A549 (cell line): ENCODE measurements around the gene PNKP. TPM values are rescaled to one million over a fixed set of nuclear protein-coding genes. Genes with fewer than 3 reads are reported as not detected.
A peak's percentile ranks its signal among the peaks of the same experiment; 100 is the strongest.

Source experiments
- ATAC-seq, 2 experiments: fragments of 200-7000 bp in 1 of 2; fragments of >200 bp in 1 of 2; cut with Nextera tagmentation in 1 of 2; cut with Tn5 transposase in 1 of 2; 3 replicates each; pipeline versions ENCODE4 v1.8.0 to v1.9.1; 2018 to 2020; ENCODE audit warnings: mild to moderate bottlenecking in 1 of 2, moderate library complexity in 1 of 2
- CTCF ChIA-PET: fragments of 300-600 bp; sonication (Branson Sonifier 250); formaldehyde crosslinking; extraction: SDS; loops from one replicate; lab custom pipeline; 2021; ENCODE audit warnings: antibody characterized with exemption, inconsistent platforms; lab: Yijun Ruan, JAX
- POLR2A ChIA-PET: fragments of 350-600 bp; formaldehyde crosslinking; extraction: SDS; loops from one replicate; lab custom pipeline; 2021; ENCODE audit warnings: antibody characterized with exemption, inconsistent platforms; lab: Yijun Ruan, JAX
- DNase-seq, 2 experiments: peaks; one replicate each; pipeline versions ENCODE4 v3.0.0 to v3.0.0-alpha.2; 2011 to 2016; ENCODE audit warnings: low read depth in 1 of 2, low spot score in 1 of 2
- FAIRE-seq: peaks from 2 replicates; lab custom pipeline; 2011; peaks lifted over from hg19 to GRCh38; lab: Jason Lieb, UNC
- H3K27ac ChIP-seq, 2 experiments: fragments of >200 bp; sonication (Bioruptor Twin); formaldehyde crosslinking; 3 replicates each; pipeline ENCODE4 v1.5.1; 2016 to 2017
- H3K4me1 ChIP-seq: fragments of >200 bp; sonication (Bioruptor Twin); formaldehyde crosslinking; 3 replicates; pipeline ENCODE4 v1.6.1; 2016
- H3K4me2 ChIP-seq: fragments of >200 bp; sonication (Bioruptor Twin); formaldehyde crosslinking; 3 replicates; pipeline ENCODE4 v1.6.1; 2016
- H3K4me3 ChIP-seq: fragments of >200 bp; sonication (Bioruptor Twin); formaldehyde crosslinking; 3 replicates; pipeline ENCODE4 v1.5.1; 2016
- H3K9me3 ChIP-seq: fragments of >200 bp; sonication (Bioruptor Twin); formaldehyde crosslinking; 3 replicates; pipeline ENCODE4 v1.6.1; 2016
- ATOH8 ChIP-seq: fragments of 250-450 bp; sonication (Bioruptor Pico); IDR thresholded peaks from 2 replicates; pipeline ENCODE4 v1.5.0; 2020; ENCODE audit warnings: low read depth, mild to moderate bottlenecking, moderate library complexity
- CHD2 ChIP-seq: fragments of 150-350 bp; IDR thresholded peaks from 2 replicates; pipeline ENCODE4 v1.6.1; 2014; ENCODE audit warnings: low read length; ENCODE audit not compliant: partially characterized antibody
- CTCF ChIP-seq: fragments of >200 bp; sonication (Bioruptor Twin); formaldehyde crosslinking; IDR thresholded peaks from 3 replicates; pipeline ENCODE4 v1.5.1; 2016
- EHMT2 ChIP-seq: fragments of 200-600 bp; sonication (generic); IDR thresholded peaks from 2 replicates; pipeline ENCODE4 v1.6.1; 2016; ENCODE audit warnings: antibody characterized with exemption, low read depth, mild to moderate bottlenecking, moderate library complexity
- ESRRA ChIP-seq: fragments of 150-350 bp; IDR thresholded peaks from 2 replicates; pipeline ENCODE4 v1.6.1; 2014; ENCODE audit warnings: mild to moderate bottlenecking, low read length, borderline replicate concordance
- FOSL2 ChIP-seq, 2 experiments: fragments of 450-650 bp in 1 of 2; fragments of >200 bp in 1 of 2; sonication (Bioruptor Twin) in 1 of 2; formaldehyde crosslinking; IDR thresholded peaks; 2 replicates each; pipeline versions ENCODE4 v1.5.0 to v1.6.1; 2016 to 2020; ENCODE audit warnings: mild to moderate bottlenecking in 1 of 2, moderate library complexity in 1 of 2
- GATA3 ChIP-seq: IDR thresholded peaks from 2 replicates; pipeline ENCODE4 v1.6.1; 2012; ENCODE audit warnings: borderline replicate concordance
- HOXB13 ChIP-seq: fragments of 250-450 bp; sonication (Bioruptor Pico); IDR thresholded peaks from 2 replicates; pipeline ENCODE4 v1.5.0; 2020; ENCODE audit warnings: low read depth, mild to moderate bottlenecking, moderate library complexity
- HOXB5 ChIP-seq: fragments of 250-450 bp; sonication (Bioruptor Pico); IDR thresholded peaks from 2 replicates; pipeline ENCODE4 v1.5.0; 2020; ENCODE audit warnings: mild to moderate bottlenecking, moderate library complexity
- KDM1A ChIP-seq: fragments of 200-600 bp; sonication (generic); IDR thresholded peaks from 2 replicates; pipeline ENCODE4 v1.6.1; 2016; ENCODE audit warnings: low read depth, mild to moderate bottlenecking
- MAZ ChIP-seq: fragments of 150-350 bp; IDR thresholded peaks from 2 replicates; pipeline ENCODE4 v1.6.1; 2014; ENCODE audit warnings: antibody characterized with exemption, low read depth, low read length, borderline replicate concordance
- NFE2L2 ChIP-seq: fragments of 150-350 bp; conservative IDR thresholded peaks from 2 replicates; pipeline ENCODE4 v1.6.1; 2014; ENCODE audit warnings: low read length
- POLR2AphosphoS2 ChIP-seq: conservative IDR thresholded peaks from 2 replicates; pipeline ENCODE4 v1.6.1; 2012; ENCODE audit warnings: low read length, improper control_type of control experiment, inconsistent platforms
- RARB ChIP-seq: fragments of 250-450 bp; sonication (Bioruptor Pico); IDR thresholded peaks from 2 replicates; pipeline ENCODE4 v1.8.0; 2021; ENCODE audit warnings: mild to moderate bottlenecking, moderate library complexity
- RCOR1 ChIP-seq: fragments of 150-350 bp; IDR thresholded peaks from 2 replicates; pipeline ENCODE4 v1.6.1; 2014; ENCODE audit warnings: antibody characterized with exemption, low read length, low read depth
- TFCP2L1 ChIP-seq: fragments of 250-450 bp; sonication (Bioruptor Pico); IDR thresholded peaks from 2 replicates; pipeline ENCODE4 v1.5.0; 2021; ENCODE audit warnings: mild to moderate bottlenecking
- TP53 ChIP-seq: fragments of 250-450 bp; sonication (Bioruptor Pico); IDR thresholded peaks from 2 replicates; pipeline ENCODE4 v1.5.0; 2021; ENCODE audit warnings: mild to moderate bottlenecking, moderate library complexity
- ZFP36 ChIP-seq: fragments of 450-650 bp; IDR thresholded peaks from 2 replicates; pipeline ENCODE4 v1.6.1; 2014; ENCODE audit warnings: borderline replicate concordance; ENCODE audit not compliant: partially characterized antibody
- WGBS: methylation state at CpG from one replicate; pipeline ENCODE4 v1.1.6; 2017; ENCODE audit errors: missing lambda C conversion rate; 5-methylcytosine and 5-hydroxymethylcytosine counted together
- polyA plus RNA-seq, 4 experiments: library from polyadenylated mRNA; depleted of rRNA in 3 of 4; stranded (reverse); fragments of >200 nt; fragmentation: RNase III in 1 of 4; extraction: RNeasy Plus Mini Kit Qiagen cat#74134 plus additional on column Dnase treatment in 1 of 4; gene quantifications; 2 replicates in 3 of 4; 3 replicates in 1 of 4; pipeline ENCODE4 v1.2.3, GENCODE V29; 2011 to 2017
- TF ChIP-seq, protein P1 (sequence below): fragments of 150-350 bp; IDR thresholded peaks from 2 replicates; pipeline ENCODE4 v1.6.1; 2014; ENCODE audit warnings: low read depth, mild to moderate bottlenecking, low read length

The PNKP gene
- polyA plus RNA-seq, 2 of the 4 experiments (the other 2 are of a cell fraction) = 23.3 to 71.2 TPM

DNA sequence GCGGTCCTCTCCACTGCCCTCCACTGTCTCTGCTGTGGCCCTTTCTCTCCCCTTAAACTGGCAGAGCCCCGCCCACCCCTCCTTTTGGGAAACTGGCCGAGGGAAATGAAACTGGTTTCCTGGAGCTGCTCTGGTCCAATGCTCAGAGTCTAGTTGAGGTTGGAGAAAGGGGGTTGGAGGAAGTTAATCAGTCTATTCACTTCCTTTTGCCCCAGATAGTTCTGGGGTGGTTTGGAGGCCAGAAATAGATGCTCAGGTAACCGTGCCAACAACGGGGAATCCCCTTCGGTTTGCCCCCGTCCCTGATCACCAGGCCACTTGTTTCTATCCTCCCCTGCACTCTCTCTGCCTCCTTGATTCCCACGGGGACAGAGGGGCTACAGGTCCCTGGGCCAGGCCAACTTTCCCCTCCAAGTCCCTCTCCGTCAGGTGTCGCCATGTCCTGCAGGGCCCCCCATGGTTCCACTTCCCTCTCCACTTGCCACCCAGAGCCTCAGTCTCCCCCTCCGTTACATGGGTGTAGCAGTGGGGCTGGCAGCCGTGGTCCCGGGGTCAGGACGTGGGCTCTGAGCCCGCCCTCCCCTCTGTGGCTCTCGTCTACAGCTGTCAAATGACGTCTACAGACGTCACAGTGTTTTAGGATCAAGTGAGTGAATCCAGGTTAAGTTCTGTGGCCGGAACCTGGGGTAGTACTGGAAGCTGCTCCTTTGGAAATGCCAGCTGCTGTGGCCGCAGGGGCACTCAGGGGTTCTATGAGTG is 29.7 kb upstream of the PNKP start, which contains the start of gene IL4I1:
Gene IL4I1 (minus strand): TSS at position 25 of the 759 bp plus-strand sequence. CDS start 727 bp downstream, outside the sequence.
- DNase-seq = no peak
- peaks cover 12% of the 10 kb centered on the region; the same call in 2 of the 3 replicates for H3K4me1 ChIP-seq
- H3K27ac ChIP-seq = peak within 1 kb of the TSS in 1 of 2 experiments; percentile 44; a peak in 3 of 6 replicates
- ChIA-PET CTCF (interaction anchor here (1.1 to 1.8 kb wide), 2 partner anchors 14 to 88 kb away, joined by 3 to 6 read pairs; no protein-coding TSS in a partner anchor), POLR2A (interaction anchor here (1.0 to 1.4 kb wide), 3 partner anchors 20 to 32 kb away, joined by 3 to 8 read pairs (median 4); partner anchors contain the start of genes AKT1S1, ATF5 and NUP62)
- H3K4me2 ChIP-seq = peak within 1 kb of the TSS; percentile 42
- TF ChIP-seq TFCP2L1 = no peak
- no peak for TF ChIP-seq ZFP36
- TF ChIP-seq, protein P1, sequence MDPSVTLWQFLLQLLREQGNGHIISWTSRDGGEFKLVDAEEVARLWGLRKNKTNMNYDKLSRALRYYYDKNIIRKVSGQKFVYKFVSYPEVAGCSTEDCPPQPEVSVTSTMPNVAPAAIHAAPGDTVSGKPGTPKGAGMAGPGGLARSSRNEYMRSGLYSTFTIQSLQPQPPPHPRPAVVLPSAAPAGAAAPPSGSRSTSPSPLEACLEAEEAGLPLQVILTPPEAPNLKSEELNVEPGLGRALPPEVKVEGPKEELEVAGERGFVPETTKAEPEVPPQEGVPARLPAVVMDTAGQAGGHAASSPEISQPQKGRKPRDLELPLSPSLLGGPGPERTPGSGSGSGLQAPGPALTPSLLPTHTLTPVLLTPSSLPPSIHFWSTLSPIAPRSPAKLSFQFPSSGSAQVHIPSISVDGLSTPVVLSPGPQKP = no peak
- peak; percentile 3 to 29; a peak in 4 of 6 replicates for ATAC-seq
- WGBS = 68% methylated on average over 19 of the region's 20 CpGs
- H3K9me3 ChIP-seq = no peaks in the 10 kb centered on the region
- FAIRE-seq = no peak
- no peak within 1 kb of the TSS for H3K4me3 ChIP-seq

- DNase-seq = no peak
- no peaks in the 10 kb centered on the region for H3K9me3 ChIP-seq
- peaks cover 12% of the 10 kb centered on the region; the same call in 2 of the 3 replicates for H3K4me1 ChIP-seq
- WGBS = 65% methylated on average over 17 of the region's 17 CpGs
- peak overlapping the region in 1 of 2 experiments; percentile 22; a peak in 2 of 6 replicates for H3K27ac ChIP-seq
- CTCF ChIA-PET = interaction anchor here (1.1 to 3.2 kb wide), 5 partner anchors 11 to 89 kb away, joined by 3 to 13 read pairs (median 5); no protein-coding TSS in a partner anchor
- H3K4me2 ChIP-seq = no peak overlapping the region
- TF ChIP-seq RARB (CRISPR knock-in tag) (no peak), POLR2AphosphoS2 (no peak)
- POLR2A ChIA-PET = interaction anchor here (1.5 kb wide), 1 partner anchor 27 kb away, joined by 5 read pairs; no protein-coding TSS in a partner anchor
- no peak overlapping the region for H3K4me3 ChIP-seq
- ATAC-seq = no peak
- FAIRE-seq = no peak
Measured at GRCh38 chr19:49895566-49896297, 28.4 kb upstream of the PNKP start.

GRCh38 chr19:49894879-49895565 is 27.6 kb upstream of the PNKP start:
- DNase-seq (no peak), FAIRE-seq (no peak), ATAC-seq (0 out of 6 replicates have a peak, but pooled peaks of 1 of the 2 experiments have one; percentile 1)
- POLR2A ChIA-PET = interaction anchor here (1.5 kb wide), 1 partner anchor 26 kb away, joined by 5 read pairs; no protein-coding TSS in a partner anchor
- Histone ChIP-seq H3K9me3 (no peaks in the 10 kb centered on the region), H3K4me2 (no peak overlapping the region), H3K27ac (no peak overlapping the region), H3K4me1 (peaks cover 18% of the 10 kb centered on the region; the same call in 2 of the 3 replicates), H3K4me3 (no peak overlapping the region)
- WGBS = 78% methylated on average over 16 of the region's 17 CpGs
- CTCF ChIA-PET = interaction anchor here (0.7 to 3.2 kb wide), 7 partner anchors 12 to 241 kb away, joined by 3 to 13 read pairs (median 5); no protein-coding TSS in a partner anchor
- TF ChIP-seq EHMT2 (no peak), KDM1A (no peak), NFE2L2 (no peak), RCOR1 (no peak), MAZ (no peak), RARB (CRISPR knock-in tag) (no peak), HOXB5 (CRISPR knock-in tag) (no peak), ATOH8 (CRISPR knock-in tag) (no peak), GATA3 (no peak), FOSL2 (IDR thresholded peaks at IDR 0.05) (no peak), FOSL2 (CRISPR knock-in tag; IDR thresholded peaks at IDR 0.05) (no peak), HOXB13 (CRISPR knock-in tag) (no peak), TP53 (CRISPR knock-in tag) (no peak), CTCF (no peak), CHD2 (no peak), ESRRA (no peak)
